HepG2 (cell line): ENCODE measurements around the gene TCAP. TPM values are rescaled to one million over a fixed set of nuclear protein-coding genes. Genes with fewer than 3 reads are reported as not detected.

Experiments
- ARID5B ChIP-seq: IDR thresholded peaks from 2 replicates; pipeline ENCODE4 v1.4.0; 2020; ENCODE audit warnings: mild to moderate bottlenecking, missing genetic modification reagents
- ASH2L ChIP-seq: fragments of 300-600, 200-600 bp; sonication (generic); IDR thresholded peaks from 2 replicates; pipeline ENCODE4 v1.7.0; 2017; ENCODE audit warnings: low read depth, mild to moderate bottlenecking, moderate library complexity, mixed read lengths, low read length; ENCODE audit not compliant: insufficient read length
- BRCA1 ChIP-seq: sonication (generic); formaldehyde crosslinking; IDR thresholded peaks from 2 replicates; pipeline ENCODE4 v1.4.0; 2020; ENCODE audit warnings: missing genetic modification reagents
- HHEX ChIP-seq: IDR thresholded peaks from 2 replicates; pipeline ENCODE4 v1.6.1; 2016; ENCODE audit warnings: control low read depth
- IKZF1 ChIP-seq: fragments of 450-650 bp; IDR thresholded peaks from 2 replicates; pipeline ENCODE4 v1.7.1; 2016
- PHB2 ChIP-seq: fragments of 450-650 bp; IDR thresholded peaks from 2 replicates; pipeline ENCODE4 v1.6.1; 2018; ENCODE audit not compliant: partially characterized antibody
- PHF8 ChIP-seq: sonication (generic); formaldehyde crosslinking; IDR thresholded peaks from 2 replicates; pipeline ENCODE4 v1.5.0; 2020; ENCODE audit warnings: missing genetic modification reagents
- RARA ChIP-seq: IDR thresholded peaks from 2 replicates; pipeline ENCODE4 v1.6.1; 2016; ENCODE audit warnings: missing genetic modification reagents, missing compliant biosample characterization
- SOX6 ChIP-seq, 2 experiments: fragments of 450-650 bp in 1 of 2; sonication (generic) in 1 of 2; formaldehyde crosslinking in 1 of 2; IDR thresholded peaks; 2 replicates each; pipeline versions ENCODE4 v1.4.0 to v1.6.1; 2017 to 2020; ENCODE audit warnings: antibody characterized with exemption in 1 of 2, mild to moderate bottlenecking in 1 of 2, missing genetic modification reagents in 1 of 2
- ZBTB10 ChIP-seq: sonication (generic); formaldehyde crosslinking; IDR thresholded peaks from 2 replicates; pipeline ENCODE4 v1.4.0; 2020; ENCODE audit warnings: missing genetic modification reagents, borderline replicate concordance
- ZBTB21 ChIP-seq: sonication (generic); formaldehyde crosslinking; IDR thresholded peaks from 2 replicates; pipeline ENCODE4 v1.4.0; 2020; ENCODE audit warnings: missing genetic modification reagents
- ZKSCAN5 ChIP-seq: sonication (generic); formaldehyde crosslinking; IDR thresholded peaks from 2 replicates; pipeline ENCODE4 v1.5.1; 2020; ENCODE audit warnings: mild to moderate bottlenecking, missing genetic modification reagents
- ZNF101 ChIP-seq: sonication (generic); formaldehyde crosslinking; IDR thresholded peaks from 2 replicates; pipeline ENCODE4 v1.4.0; 2020; ENCODE audit warnings: mild to moderate bottlenecking, low read depth, missing genetic modification reagents, borderline replicate concordance
- ZNF12 ChIP-seq: sonication (generic); formaldehyde crosslinking; IDR thresholded peaks from 2 replicates; pipeline ENCODE4 v1.5.0; 2020; ENCODE audit warnings: missing genetic modification reagents
- ZNF160 ChIP-seq: sonication (generic); formaldehyde crosslinking; IDR thresholded peaks from 2 replicates; pipeline ENCODE4 v1.8.0; 2022; ENCODE audit warnings: mild to moderate bottlenecking, inconsistent platforms, missing genetic modification reagents
- ZNF274 ChIP-seq: sonication (generic); formaldehyde crosslinking; IDR thresholded peaks from 2 replicates; pipeline ENCODE4 v1.5.1; 2020; ENCODE audit warnings: mild to moderate bottlenecking, missing genetic modification reagents
- ZNF713 ChIP-seq: sonication (generic); formaldehyde crosslinking; IDR thresholded peaks from 2 replicates; pipeline ENCODE4 v1.4.0; 2020; ENCODE audit warnings: mild to moderate bottlenecking, missing genetic modification reagents
- polyA plus RNA-seq, 8 experiments: library from polyadenylated mRNA; depleted of rRNA in 3 of 8; stranded (reverse) in 7 of 8; unstranded in 1 of 8; fragments of >200 nt; fragmentation: Illumina TruSeq in 4 of 8; extraction: Trizol in 4 of 8; gene quantifications; 2 replicates each; pipeline versions ENCODE4 v1.2.1 to v1.2.3, GENCODE V29; 2011 to 2016; ENCODE audit warnings: low read depth in 4 of 8, missing spikeins in 1 of 8, mixed read lengths in 1 of 8; ENCODE audit not compliant: insufficient read depth in 1 of 8
- total RNA-seq, 5 experiments: library from RNA; depleted of rRNA; stranded (reverse); fragments of >200 nt; fragmentation: Illumina TruSeq; extraction: Trizol; gene quantifications; 2 replicates each; pipeline ENCODE4 v1.2.3, GENCODE V29; 2016; ENCODE audit warnings: low read depth in 1 of 5
- TF ChIP-seq, protein P1 (sequence below): sonication (generic); formaldehyde crosslinking; IDR thresholded peaks from 2 replicates; pipeline ENCODE4 v1.4.0; 2020; ENCODE audit warnings: missing genetic modification reagents

TCAP gene
- total and polyA plus RNA-seq, 2 of the 13 experiments (the other 11 are each of a cell fraction or from before 2014, with no cell fraction given), result 0.24 to 0.65 TPM

DNA sequence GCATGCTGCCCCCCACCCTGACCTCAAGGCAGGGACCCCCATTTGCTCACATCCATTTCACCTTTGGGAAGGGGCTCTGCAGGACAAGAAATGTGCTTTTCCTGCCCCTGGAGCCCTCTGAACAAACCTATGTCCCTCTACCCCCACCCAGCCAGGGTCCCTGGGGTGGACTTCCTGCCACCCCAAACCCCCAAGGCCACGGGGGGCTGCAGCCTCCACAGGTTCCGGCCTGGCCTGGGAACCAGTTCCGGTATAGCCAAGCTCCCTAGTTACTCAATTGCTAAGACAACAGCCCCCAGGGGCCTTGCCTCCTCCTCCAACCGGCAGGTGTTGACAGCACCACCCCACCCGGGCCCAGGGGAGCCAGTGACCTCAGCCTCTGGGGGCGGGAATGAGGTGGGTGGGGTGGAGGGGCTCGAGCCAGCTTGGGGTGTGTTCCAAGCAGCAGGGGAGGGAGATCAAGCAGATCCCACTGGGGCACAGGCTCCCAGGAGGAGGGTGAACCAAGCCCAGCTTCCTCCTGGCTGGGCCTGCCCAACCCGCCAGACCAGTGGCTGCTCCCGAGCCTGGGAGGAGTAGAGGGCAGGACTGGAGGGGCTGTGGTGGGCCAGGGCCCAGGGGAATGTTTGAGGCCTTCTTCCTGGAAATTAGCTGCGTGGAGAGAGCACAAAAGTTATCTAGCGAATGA lies 9.7 kb downstream of the TCAP start (continued):
- TF ChIP-seq ZBTB10, result peak; percentile 98
- no peak for TF ChIP-seq PHB2
- TF ChIP-seq RARA (CRISPR knock-in tag), result peak; percentile 76
- no peak for TF ChIP-seq HHEX (CRISPR knock-in tag)
- peak; percentile 55; the same call in 1 of the 2 replicates for TF ChIP-seq ARID5B (CRISPR knock-in tag)
- TF ChIP-seq, protein P1, sequence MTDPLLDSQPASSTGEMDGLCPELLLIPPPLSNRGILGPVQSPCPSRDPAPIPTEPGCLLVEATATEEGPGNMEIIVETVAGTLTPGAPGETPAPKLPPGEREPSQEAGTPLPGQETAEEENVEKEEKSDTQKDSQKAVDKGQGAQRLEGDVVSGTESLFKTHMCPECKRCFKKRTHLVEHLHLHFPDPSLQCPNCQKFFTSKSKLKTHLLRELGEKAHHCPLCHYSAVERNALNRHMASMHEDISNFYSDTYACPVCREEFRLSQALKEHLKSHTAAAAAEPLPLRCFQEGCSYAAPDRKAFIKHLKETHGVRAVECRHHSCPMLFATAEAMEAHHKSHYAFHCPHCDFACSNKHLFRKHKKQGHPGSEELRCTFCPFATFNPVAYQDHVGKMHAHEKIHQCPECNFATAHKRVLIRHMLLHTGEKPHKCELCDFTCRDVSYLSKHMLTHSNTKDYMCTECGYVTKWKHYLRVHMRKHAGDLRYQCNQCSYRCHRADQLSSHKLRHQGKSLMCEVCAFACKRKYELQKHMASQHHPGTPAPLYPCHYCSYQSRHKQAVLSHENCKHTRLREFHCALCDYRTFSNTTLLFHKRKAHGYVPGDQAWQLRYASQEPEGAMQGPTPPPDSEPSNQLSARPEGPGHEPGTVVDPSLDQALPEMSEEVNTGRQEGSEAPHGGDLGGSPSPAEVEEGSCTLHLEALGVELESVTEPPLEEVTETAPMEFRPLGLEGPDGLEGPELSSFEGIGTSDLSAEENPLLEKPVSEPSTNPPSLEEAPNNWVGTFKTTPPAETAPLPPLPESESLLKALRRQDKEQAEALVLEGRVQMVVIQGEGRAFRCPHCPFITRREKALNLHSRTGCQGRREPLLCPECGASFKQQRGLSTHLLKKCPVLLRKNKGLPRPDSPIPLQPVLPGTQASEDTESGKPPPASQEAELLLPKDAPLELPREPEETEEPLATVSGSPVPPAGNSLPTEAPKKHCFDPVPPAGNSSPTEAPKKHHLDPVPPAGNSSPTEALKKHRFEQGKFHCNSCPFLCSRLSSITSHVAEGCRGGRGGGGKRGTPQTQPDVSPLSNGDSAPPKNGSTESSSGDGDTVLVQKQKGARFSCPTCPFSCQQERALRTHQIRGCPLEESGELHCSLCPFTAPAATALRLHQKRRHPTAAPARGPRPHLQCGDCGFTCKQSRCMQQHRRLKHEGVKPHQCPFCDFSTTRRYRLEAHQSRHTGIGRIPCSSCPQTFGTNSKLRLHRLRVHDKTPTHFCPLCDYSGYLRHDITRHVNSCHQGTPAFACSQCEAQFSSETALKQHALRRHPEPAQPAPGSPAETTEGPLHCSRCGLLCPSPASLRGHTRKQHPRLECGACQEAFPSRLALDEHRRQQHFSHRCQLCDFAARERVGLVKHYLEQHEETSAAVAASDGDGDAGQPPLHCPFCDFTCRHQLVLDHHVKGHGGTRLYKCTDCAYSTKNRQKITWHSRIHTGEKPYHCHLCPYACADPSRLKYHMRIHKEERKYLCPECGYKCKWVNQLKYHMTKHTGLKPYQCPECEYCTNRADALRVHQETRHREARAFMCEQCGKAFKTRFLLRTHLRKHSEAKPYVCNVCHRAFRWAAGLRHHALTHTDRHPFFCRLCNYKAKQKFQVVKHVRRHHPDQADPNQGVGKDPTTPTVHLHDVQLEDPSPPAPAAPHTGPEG (CRISPR knock-in tag), result no peak
- TF ChIP-seq PHF8 (CRISPR knock-in tag), result peak; percentile 52; the same call in 1 of the 2 replicates
- TF ChIP-seq ZNF101 (CRISPR knock-in tag), result no peak
- no peak for TF ChIP-seq ZNF713 (CRISPR knock-in tag)
- no peak for TF ChIP-seq ZKSCAN5
- TF ChIP-seq BRCA1, result 0 out of 2 replicates have a peak, but pooled peaks have one; percentile 55
- no peak for TF ChIP-seq IKZF1
- TF ChIP-seq ZNF274 (CRISPR knock-in tag), result no peak; the same call in 1 of the 2 replicates
- no peak for TF ChIP-seq ZBTB21 (CRISPR knock-in tag)
- no peak for TF ChIP-seq ZNF160
- no peak for TF ChIP-seq SOX6 (IDR thresholded peaks at IDR 0.05)
- TF ChIP-seq SOX6 (CRISPR knock-in tag; IDR thresholded peaks at IDR 0.05), result peak; percentile 75
- no peak for TF ChIP-seq ASH2L
- TF ChIP-seq ZNF12 (CRISPR knock-in tag), result 0 out of 2 replicates have a peak, but pooled peaks have one; percentile 18
